GM23338 (cell line): ENCODE data around the gene MAD1L1.

Source experiments
- CREB1 ChIP-seq: fragments of 250-450 bp; sonication (Bioruptor Pico); IDR thresholded peaks from 2 replicates; pipeline ENCODE4 v1.5.0; 2020; ENCODE audit warnings: low read depth, mild to moderate bottlenecking, moderate library complexity
- CTCF ChIP-seq, 2 experiments: fragments of 200-600 bp in 1 of 2; sonication (generic) in 1 of 2; conservative IDR thresholded peaks; 2 replicates each; pipeline versions ENCODE4 v1.5.1 to v1.6.1; 2016 to 2017; ENCODE audit warnings: antibody characterized with exemption in 2 of 2, low read depth in 2 of 2, mild to moderate bottlenecking in 2 of 2, moderate library complexity in 1 of 2
- ETS1 ChIP-seq: IDR thresholded peaks from 2 replicates; pipeline ENCODE4 v1.6.1; 2016; ENCODE audit warnings: antibody characterized with exemption
- EZH2 ChIP-seq: fragments of 200-600 bp; sonication (generic); IDR thresholded peaks from one replicate; pipeline ENCODE4 v1.8.0; 2017; ENCODE audit warnings: antibody characterized with exemption, mild to moderate bottlenecking, low read depth; ENCODE audit not compliant: unreplicated experiment
- EZH2phosphoT487 ChIP-seq: fragments of 200-600 bp; sonication (generic); IDR thresholded peaks from one replicate; pipeline ENCODE4 v1.8.1; 2018; ENCODE audit warnings: antibody characterized with exemption; ENCODE audit not compliant: unreplicated experiment
- JUNB ChIP-seq: IDR thresholded peaks from one replicate; pipeline ENCODE4 v1.6.1; 2016; ENCODE audit warnings: antibody characterized with exemption; ENCODE audit not compliant: unreplicated experiment
- NANOG ChIP-seq: IDR thresholded peaks from 2 replicates; pipeline ENCODE4 v1.6.1; 2016; ENCODE audit warnings: antibody characterized with exemption, borderline replicate concordance
- POLR2AphosphoS5 ChIP-seq: IDR thresholded peaks from 2 replicates; pipeline ENCODE4 v1.6.1; 2016; ENCODE audit warnings: antibody characterized with exemption, low read depth
- REST ChIP-seq: IDR thresholded peaks from one replicate; pipeline ENCODE4 v1.6.1; 2018; ENCODE audit warnings: antibody characterized with exemption; ENCODE audit not compliant: unreplicated experiment
- STAT1 ChIP-seq: IDR thresholded peaks from one replicate; pipeline ENCODE4 v1.6.1; 2016; ENCODE audit warnings: antibody characterized with exemption; ENCODE audit not compliant: unreplicated experiment
- ZNF114 ChIP-seq: fragments of 250-450 bp; sonication (Bioruptor Pico); IDR thresholded peaks from 2 replicates; pipeline ENCODE4 v1.5.0; 2020; ENCODE audit warnings: mild to moderate bottlenecking, moderate library complexity
- ZNF331 ChIP-seq: fragments of 250-450 bp; sonication (Bioruptor Pico); IDR thresholded peaks from 2 replicates; pipeline ENCODE4 v1.5.0; 2020; ENCODE audit warnings: low read depth, mild to moderate bottlenecking, moderate library complexity
- ZNF462 ChIP-seq: fragments of 250-450 bp; sonication (Bioruptor Pico); IDR thresholded peaks from 2 replicates; pipeline ENCODE4 v1.5.0; 2020; ENCODE audit warnings: mild to moderate bottlenecking, moderate library complexity

- TF ChIP-seq CTCF (conservative IDR thresholded peaks at IDR 0.05; ENCODE audit: low read depth in 2 of 2) = no peak
- TF ChIP-seq REST = no peak
- TF ChIP-seq JUNB = no peak
- no peak for TF ChIP-seq STAT1
- no peak for TF ChIP-seq POLR2AphosphoS5
- no peak for TF ChIP-seq ZNF462 (CRISPR knock-in tag)
- no peak for TF ChIP-seq EZH2
- TF ChIP-seq EZH2phosphoT487 = no peak
- TF ChIP-seq CREB1 (CRISPR knock-in tag) = no peak
- TF ChIP-seq ETS1 = no peak
- no peak for TF ChIP-seq ZNF331 (CRISPR knock-in tag)
- TF ChIP-seq NANOG = no peak
- no peak for TF ChIP-seq ZNF114
These were observed 207.6 kb downstream of the MAD1L1 start for GRCh38 chr7:2025188-2025587.
